Activated CD8-positive, alpha-beta T cell treated with anti-CD3 and anti-CD28 coated beads for 36 hours (primary cell): Measurements from ENCODE around the gene FAR1. TPM values are rescaled to one million over a fixed set of nuclear protein-coding genes. Genes with fewer than 3 reads are reported as not detected.

Source experiments
- ATAC-seq: fragments of 200-7000 bp; cut with Tn5 transposase; one replicate; pipeline ENCODE4 v1.10.0; 2021; ENCODE audit warnings: mild to moderate bottlenecking, moderate library complexity
- CTCF ChIA-PET: fragments of 350-600 bp; sonication (Branson Sonifier 250); formaldehyde crosslinking; loops from one replicate; lab custom pipeline; 2021; ENCODE audit warnings: antibody characterized with exemption; lab: Charles Lee
- POLR2A ChIA-PET: fragments of 350-600 bp; sonication (Branson Sonifier 250); formaldehyde crosslinking; loops from one replicate; lab custom pipeline; 2021; ENCODE audit warnings: antibody characterized with exemption; lab: Charles Lee
- DNase-seq: peaks from one replicate; pipeline ENCODE4 v3.0.0-alpha.2; 2020
- H3K27ac Mint-ChIP-seq: one replicate; pipeline ENCODE4 v1.8.0; 2021; ENCODE audit warnings: mild to moderate bottlenecking, mixed read lengths
- H3K27me3 Mint-ChIP-seq: one replicate; pipeline ENCODE4 v1.8.0; 2021; ENCODE audit warnings: mixed read lengths
- H3K36me3 Mint-ChIP-seq: one replicate; pipeline ENCODE4 v1.8.0; 2021; ENCODE audit warnings: low read depth, mixed read lengths
- H3K4me1 Mint-ChIP-seq: one replicate; pipeline ENCODE4 v1.8.0; 2021; ENCODE audit warnings: low read depth, mixed read lengths
- H3K4me3 Mint-ChIP-seq: one replicate; pipeline ENCODE4 v1.8.0; 2021; ENCODE audit warnings: mild to moderate bottlenecking, moderate library complexity, mixed read lengths
- H3K9me3 Mint-ChIP-seq: one replicate; pipeline ENCODE4 v1.8.0; 2021; ENCODE audit warnings: mixed read lengths
- intact Hi-C: fragments of 100-400 bp; cut with micrococcal nuclease; formaldehyde crosslinking; loops from one replicate; pipeline ENCODE4 v1.10.0; 2022
- total RNA-seq, 2 experiments: library from RNA; stranded (reverse); gene quantifications; one replicate each; pipeline ENCODE4 v1.2.3, GENCODE V29; 2021
- TF ChIP-seq, protein P1 (sequence below): fragments of 200-600 bp; IDR thresholded peaks from one replicate; pipeline ENCODE4 v1.8.0; 2022; ENCODE audit warnings: antibody characterized with exemption, mild to moderate bottlenecking

FAR1 gene
- total RNA-seq, 2 experiments from 2014 or later: 44.0 to 44.7 TPM

DNA sequence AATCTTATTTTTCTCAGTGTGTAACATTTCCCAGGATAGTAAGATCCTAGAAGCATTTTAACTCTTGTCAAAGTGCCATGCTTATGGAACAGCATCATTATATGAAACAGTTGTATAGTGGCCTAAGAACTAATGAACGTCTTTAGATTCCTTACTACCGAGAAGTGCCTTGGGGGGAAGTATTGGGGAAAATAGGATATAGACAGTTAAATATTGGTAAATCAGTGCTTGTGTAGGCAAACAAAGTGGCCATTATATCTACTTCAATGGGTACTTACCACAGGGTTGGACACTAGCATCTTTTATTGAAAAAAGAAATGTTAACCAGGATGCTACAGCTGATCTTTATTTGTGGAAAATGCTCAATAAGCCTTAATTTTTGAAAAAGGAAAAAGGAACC, 11.3 kb downstream of the FAR1 start:
- POLR2A ChIA-PET: no interaction called here
- H3K27me3 Mint-ChIP-seq: no peaks in the 10 kb centered on the region
- H3K36me3 Mint-ChIP-seq: peaks cover 12% of the 10 kb centered on the region
- H3K4me3 Mint-ChIP-seq: no peak overlapping the region
- DNase-seq (no peak), ATAC-seq (no peak)
- H3K27ac Mint-ChIP-seq: no peak overlapping the region
- peaks cover 45% of the 10 kb centered on the region for H3K4me1 Mint-ChIP-seq
- intact Hi-C loops: no loop called here
- TF ChIP-seq, protein P1, sequence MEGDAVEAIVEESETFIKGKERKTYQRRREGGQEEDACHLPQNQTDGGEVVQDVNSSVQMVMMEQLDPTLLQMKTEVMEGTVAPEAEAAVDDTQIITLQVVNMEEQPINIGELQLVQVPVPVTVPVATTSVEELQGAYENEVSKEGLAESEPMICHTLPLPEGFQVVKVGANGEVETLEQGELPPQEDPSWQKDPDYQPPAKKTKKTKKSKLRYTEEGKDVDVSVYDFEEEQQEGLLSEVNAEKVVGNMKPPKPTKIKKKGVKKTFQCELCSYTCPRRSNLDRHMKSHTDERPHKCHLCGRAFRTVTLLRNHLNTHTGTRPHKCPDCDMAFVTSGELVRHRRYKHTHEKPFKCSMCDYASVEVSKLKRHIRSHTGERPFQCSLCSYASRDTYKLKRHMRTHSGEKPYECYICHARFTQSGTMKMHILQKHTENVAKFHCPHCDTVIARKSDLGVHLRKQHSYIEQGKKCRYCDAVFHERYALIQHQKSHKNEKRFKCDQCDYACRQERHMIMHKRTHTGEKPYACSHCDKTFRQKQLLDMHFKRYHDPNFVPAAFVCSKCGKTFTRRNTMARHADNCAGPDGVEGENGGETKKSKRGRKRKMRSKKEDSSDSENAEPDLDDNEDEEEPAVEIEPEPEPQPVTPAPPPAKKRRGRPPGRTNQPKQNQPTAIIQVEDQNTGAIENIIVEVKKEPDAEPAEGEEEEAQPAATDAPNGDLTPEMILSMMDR: no peak
- no peaks in the 10 kb centered on the region for H3K9me3 Mint-ChIP-seq
- CTCF ChIA-PET: no interaction called here

DNA sequence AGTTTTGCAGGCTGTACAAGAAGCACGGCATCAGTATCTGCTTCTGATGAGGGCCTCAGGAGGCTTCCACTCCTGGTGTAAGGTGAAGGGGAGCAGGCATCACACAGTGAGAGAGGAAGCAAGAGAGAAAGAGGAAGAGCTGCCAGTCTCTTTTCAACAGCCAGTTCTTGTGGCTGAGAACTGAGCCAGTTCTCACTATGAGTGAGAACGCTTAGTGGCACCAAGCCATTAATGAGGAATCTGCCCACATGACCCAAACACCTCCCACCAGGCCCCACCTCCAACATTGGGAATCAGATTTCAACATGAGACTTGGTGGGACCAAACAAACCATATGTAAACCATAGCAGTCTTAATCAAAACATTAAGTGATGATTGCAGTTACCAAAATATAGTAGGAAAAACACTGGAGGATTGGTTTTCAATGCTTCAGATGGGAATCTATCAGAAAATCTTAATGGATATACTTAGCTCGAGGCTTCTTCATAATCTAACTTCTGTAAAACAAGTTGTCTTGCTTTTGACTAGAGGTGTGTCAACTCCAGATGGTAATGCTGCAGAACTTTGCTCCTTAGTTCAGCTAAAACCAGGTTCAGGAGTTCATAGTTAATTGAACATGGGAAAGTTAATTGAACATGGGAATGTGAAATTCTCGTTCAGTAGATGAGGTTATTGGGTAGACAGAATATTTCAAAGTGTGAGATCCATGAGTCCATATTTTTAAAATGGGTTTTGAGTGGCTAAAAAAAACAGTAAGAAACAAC, 12.2 kb downstream of the FAR1 start:
- DNase-seq (no peak), ATAC-seq (no peak)
- TF ChIP-seq, protein P1: no peak
- Mint-ChIP-seq H3K4me1 (peaks cover 44% of the 10 kb centered on the region), H3K27me3 (no peaks in the 10 kb centered on the region), H3K27ac (no peak overlapping the region), H3K4me3 (no peak overlapping the region), H3K36me3 (peaks cover 19% of the 10 kb centered on the region), H3K9me3 (no peaks in the 10 kb centered on the region)
- POLR2A ChIA-PET: interaction anchor here (1.1 to 1.4 kb wide), 2 partner anchors 12 to 13 kb away, joined by 4 to 5 read pairs; partner anchors contain the start of gene FAR1
- intact Hi-C loops: no loop called here
- CTCF ChIA-PET: no interaction called here

DNA sequence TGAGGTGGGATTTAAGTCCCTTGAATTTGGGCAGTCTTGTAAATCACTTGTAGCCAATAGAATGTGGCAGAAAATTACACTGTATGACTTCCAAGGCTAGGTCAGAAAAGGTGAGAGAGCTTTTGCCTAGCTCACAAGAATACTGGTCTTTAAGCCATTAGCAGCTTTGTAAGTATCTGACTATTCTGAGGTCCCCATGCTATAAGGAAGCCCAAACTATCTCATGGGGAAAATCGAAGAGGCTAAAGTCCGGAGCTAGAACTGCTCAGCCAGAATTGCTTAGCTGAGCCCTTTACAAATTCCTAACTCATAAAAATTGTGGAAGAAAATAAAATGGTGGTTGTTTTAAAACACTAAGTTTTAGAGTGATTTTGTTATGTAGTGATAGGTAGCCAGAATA, 13.0 kb downstream of the FAR1 start:
- no peak overlapping the region for H3K27ac Mint-ChIP-seq
- peaks cover 45% of the 10 kb centered on the region for H3K4me1 Mint-ChIP-seq
- POLR2A ChIA-PET: interaction anchor here (1.1 to 1.4 kb wide), 2 partner anchors 13 kb away, joined by 4 to 5 read pairs; partner anchors contain the start of gene FAR1
- TF ChIP-seq, protein P1: no peak
- intact Hi-C loops: no loop called here
- H3K36me3 Mint-ChIP-seq: peaks cover 24% of the 10 kb centered on the region
- no peak overlapping the region for H3K4me3 Mint-ChIP-seq
- DNase-seq (no peak), ATAC-seq (no peak)
- CTCF ChIA-PET: no interaction called here
- H3K27me3 Mint-ChIP-seq: no peaks in the 10 kb centered on the region
- H3K9me3 Mint-ChIP-seq: no peaks in the 10 kb centered on the region

DNA sequence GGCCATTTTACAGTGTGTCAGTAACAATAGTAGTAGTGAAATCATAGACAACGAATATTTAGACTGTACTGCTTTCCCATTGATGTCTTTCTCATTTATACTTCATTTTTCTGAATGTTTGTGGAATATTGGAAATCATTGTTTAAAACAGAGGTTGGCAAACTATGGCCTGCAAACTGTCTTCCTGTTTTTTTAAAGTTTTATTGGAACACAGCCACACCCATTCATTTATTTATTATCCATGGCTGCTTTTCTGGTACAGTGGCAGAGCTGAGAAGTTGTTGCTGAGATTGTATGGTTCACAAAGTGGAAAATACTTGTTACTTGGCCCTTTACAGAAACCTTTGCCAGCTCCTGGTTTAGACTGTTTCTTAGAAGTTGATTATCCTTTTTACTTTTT, 13.7 kb downstream of the FAR1 start:
- POLR2A ChIA-PET: interaction anchor here (1.4 kb wide), 1 partner anchor 12 kb away, joined by 5 read pairs; no protein-coding TSS in a partner anchor

More for the DNA sequence above, 13.7 kb downstream of the FAR1 start:
- no peak overlapping the region for H3K27ac Mint-ChIP-seq
- intact Hi-C loops: no loop called here
- TF ChIP-seq, protein P1: no peak
- no peak for DNase-seq
- peaks cover 45% of the 10 kb centered on the region for H3K4me1 Mint-ChIP-seq
- H3K36me3 Mint-ChIP-seq: peaks cover 24% of the 10 kb centered on the region
- H3K9me3 Mint-ChIP-seq: no peaks in the 10 kb centered on the region
- no peak overlapping the region for H3K4me3 Mint-ChIP-seq
- no peak for ATAC-seq
- CTCF ChIA-PET: no interaction called here
- no peaks in the 10 kb centered on the region for H3K27me3 Mint-ChIP-seq
